HK-2 (cell line): ENCODE measurements around the gene SPTBN5.
"Not testable (repeated sequence)": the region's sequence is repeated elsewhere in the genome, so short reads cannot be mapped to it uniquely, and the experiment has no call there.

ENCODE experiments used
- DNase-seq: peaks from one replicate; pipeline ENCODE4 v3.0.0-alpha.2; 2018; ENCODE audit not compliant: unreplicated experiment

SPTBN5 gene

DNA sequence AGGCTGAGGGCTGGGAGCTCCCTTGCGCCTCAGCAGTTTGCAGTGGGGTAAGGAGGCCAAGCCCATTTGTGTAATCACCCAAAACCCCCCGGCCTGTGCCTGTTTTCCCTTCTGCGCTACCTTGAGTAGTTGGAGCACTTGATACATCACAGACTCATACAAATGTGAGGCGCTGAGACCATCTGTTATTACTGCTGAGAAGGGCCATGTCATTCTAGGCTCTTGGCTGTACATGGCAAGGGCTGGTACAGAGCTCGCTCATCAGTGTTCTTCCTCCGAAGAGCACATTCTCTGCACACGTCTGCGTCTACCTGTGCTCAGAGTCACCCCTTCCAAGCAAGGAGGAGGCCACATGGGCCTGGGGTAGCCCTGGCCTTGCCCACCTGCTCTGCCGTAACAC is 45.9 kb downstream of the SPTBN5 start:
- no peak for DNase-seq

GRCh38 chr15:41847206-41847605 is 46.6 kb downstream of the SPTBN5 start:
- no peak for DNase-seq

DNA sequence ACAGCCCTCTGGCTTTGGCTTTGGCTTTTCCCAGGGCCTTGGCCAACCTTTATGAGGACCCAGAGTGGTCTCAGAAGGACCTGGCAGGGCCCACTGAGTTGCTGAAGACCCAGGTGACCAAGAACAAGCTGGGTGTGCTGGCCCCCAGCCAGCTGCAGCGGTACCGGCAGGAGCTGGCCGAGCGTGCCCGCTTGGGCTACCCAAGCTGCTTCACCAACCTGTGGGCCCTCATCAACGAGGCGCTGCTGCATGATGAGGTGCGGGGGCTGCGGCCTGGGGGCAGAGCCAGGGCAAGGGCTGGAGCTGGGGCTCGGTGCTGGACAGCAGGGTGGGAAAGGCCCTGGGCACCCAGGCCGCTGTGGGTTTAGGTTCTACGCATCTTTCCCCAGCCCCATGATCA is 49.0 kb downstream of the SPTBN5 start:
- DNase-seq, result no peak

DNA sequence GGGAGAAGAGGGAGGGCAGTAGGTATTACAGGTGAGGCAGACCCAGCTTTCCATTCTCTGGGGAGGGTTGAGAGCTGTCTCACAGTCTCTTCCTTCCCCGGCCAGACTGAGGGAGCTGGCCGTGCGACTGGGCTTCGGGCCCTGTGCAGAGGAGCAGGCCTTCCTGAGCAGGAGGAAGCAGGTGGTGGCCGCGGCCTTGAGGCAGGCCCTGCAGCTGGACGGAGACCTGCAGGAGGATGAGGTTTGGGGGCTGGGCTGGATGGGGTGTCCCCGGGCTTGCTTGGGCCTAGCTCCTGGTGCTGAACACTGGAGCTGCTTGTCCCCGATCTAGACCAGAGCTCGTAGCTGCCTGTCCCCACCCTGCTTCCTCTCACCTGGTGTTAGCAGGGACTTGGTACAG is 50.3 kb downstream of the SPTBN5 start:
- no peak for DNase-seq

DNA sequence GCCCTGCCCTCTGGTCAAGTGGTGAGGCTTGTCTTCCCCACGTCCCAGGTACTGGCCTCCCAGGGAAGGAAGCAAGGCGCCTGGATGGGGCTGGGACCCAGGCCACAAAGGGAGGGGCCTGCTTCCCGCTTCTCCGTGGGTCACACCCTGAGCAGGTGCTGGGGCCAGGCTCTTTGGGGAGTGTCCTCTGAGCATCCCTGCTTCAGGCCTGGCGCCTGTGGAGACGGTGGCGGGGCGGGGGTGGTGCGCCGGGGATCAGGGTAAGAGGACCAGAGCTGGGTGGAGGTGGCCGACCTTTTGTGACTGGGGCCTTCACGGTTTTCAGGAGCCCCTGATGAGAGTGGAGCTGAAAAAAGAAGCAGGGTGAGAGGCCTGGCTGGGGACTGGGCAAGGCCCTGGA is 51.6 kb downstream of the SPTBN5 start:
- no peak for DNase-seq

- DNase-seq, result no peak
These were observed 52.7 kb downstream of the SPTBN5 start for GRCh38 chr15:41841131-41841530.

DNA sequence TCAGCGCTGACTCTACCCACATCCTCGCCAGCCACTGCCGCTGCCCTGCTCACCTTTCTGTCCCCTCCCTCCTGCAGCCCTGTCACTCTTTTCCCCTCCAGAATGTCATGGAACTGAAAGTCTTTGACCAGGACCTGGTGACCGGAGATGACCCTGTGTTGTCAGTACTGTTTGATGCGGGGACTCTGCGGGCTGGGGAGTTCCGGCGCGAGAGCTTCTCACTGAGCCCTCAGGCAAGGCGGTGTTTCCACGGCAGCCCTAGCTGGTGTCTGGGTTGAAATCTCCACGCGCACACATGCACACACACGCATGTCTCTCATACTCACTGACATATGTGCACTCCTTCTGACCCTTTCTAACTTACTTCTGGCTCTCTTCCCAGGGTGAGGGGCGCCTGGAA is 53.2 kb downstream of the SPTBN5 start:
- no peak for DNase-seq

- DNase-seq, result no peak
These were observed 53.9 kb downstream of the SPTBN5 start for GRCh38 chr15:41839781-41840491.

DNA sequence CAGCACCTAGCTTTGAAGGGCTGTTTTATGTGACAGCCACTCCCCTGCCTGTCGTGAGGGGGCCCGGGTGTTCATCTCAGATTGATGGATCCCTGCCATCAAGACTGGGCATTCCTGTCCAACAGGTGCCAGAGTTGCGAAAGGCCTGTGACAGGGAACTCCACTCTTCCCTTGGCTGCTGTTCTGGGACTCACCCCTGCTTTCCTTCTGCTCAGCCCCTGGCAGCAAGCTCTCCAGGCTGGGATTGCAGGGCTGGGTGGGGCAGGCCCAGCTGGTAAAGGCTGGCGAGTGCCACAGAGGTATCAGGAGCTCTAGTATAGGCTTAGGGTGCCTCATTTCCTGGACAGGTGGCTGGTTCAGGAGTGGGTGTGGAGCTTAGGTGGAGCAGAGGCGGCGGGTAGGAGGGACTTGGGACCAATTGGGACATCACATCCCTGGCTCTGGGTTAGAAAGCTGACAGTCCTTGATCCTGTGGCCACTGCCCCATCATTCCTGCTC is 55.4 kb downstream of the SPTBN5 start, which contains the start of gene PLA2G4B:
TSS of gene PLA2G4B (plus strand) at position 448 of the 498 bp plus-strand sequence. CDS start 67 bp downstream, outside the sequence.
- no peak for DNase-seq

- DNase-seq, result no peak
These were observed 57.0 kb downstream of the SPTBN5 start for GRCh38 chr15:41836713-41837454.

DNA sequence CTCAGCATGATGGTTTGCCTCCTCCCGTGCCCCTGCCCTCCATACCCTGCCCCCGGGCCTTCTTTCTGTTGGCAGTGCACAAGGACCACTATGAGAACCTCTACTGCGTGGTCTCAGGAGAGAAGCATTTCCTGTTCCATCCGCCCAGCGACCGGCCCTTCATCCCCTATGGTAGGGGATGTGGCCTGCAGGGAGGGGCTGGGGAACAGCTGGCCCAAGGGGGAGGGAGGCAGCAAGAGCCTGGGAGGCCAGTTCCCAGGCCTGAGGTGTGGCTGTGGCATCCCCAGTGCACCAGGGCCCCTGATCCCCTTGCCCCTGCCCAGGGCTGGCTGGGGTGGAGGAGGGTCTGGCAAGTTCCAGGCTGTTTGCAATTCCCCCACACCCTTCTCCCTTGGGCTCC is 57.8 kb downstream of the SPTBN5 start:
- no peak for DNase-seq

DNA sequence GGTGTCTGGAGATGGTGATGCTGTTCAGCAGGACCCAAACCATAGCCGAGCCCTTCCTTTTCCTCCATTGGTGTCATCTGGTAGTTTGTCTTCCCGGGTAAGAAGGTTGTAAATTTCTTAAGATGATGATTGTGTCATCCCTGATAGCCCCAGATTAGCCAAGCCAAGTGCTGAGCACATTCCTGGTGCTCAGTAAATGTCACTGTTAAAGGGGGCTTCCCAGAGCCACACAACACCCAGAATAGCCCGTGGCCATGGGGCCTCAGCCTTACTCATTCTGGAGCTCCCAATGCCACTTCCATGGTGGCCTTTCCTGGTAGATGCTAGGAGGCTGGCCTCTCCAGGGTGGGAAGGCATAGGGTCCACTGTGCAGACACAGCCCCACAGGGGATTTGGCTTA is 59.8 kb downstream of the SPTBN5 start:
- no peak for DNase-seq

GRCh38 chr15:41832875-41833274 is 61.0 kb downstream of the SPTBN5 start:
- no peak for DNase-seq

DNA sequence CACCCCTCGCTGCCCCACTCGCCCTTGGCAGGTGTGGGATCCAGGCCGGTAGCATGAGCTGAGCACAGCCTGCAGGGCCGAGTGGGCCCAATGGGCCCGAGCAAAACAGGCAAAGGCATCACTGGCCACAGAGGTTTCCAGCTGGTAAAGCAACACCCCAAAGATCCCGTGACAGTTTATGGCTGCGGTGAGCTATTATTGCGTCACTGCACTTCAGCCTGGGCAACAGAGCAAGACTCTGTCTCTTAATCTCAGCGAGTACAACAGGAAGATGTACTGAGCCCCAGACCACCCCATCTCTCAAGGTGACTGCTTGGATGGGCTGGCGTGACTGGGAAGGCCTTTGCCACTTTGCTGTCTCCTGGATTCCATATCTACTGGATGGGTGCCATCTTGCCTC is 61.6 kb downstream of the SPTBN5 start:
- no peak for DNase-seq

GRCh38 chr15:41831291-41831690 is 62.6 kb downstream of the SPTBN5 start:
- not testable (repeated sequence) for DNase-seq

DNA sequence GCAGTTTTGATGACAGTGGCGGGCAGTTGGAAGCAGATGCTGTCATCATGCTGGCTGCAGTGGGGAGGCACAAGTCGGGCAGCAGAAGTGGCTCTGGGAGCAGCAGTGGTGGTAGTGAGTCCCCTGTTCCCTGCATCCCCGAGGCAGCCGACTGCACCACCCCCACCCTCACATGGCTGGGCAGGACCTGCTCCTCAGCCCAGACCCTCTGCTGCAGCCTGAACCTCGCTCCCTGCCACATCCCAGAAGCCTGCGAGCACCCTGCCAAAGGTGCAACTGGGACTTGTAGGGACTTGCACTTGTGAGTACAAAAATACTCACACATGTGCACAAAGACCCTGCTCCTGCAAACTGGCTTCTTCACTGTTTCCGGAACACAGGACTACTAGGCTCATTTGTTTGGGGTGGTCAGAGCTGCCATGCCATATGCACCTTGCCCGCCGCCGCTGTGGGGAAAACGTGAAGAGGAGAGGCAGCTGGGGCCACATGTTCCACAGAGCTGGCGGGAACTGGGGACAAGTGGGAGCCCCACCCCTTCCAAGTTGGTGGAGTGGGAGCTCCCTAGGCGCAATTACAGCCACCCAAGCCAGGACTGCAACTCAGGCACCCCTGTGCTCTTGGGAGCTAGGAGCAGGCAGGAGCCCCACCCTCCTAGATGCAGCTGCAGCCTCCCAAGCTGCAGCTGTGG is 63.8 kb downstream of the SPTBN5 start:
- no peak for DNase-seq

DNA sequence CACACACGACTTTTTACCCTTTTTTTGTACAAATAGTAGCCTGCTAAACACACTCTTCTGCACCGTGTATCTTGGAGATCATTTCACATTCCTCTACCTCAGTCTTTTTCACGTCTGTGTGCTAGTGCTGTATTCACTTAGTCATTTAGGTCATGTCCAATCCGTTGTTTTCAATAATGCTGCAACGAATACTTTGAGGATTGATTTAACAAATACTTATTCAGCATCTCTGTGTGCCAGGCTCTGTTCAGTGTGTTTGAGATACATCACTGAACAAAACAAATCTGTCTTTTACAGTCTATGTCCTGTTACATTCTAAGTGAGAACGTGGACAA is 65.1 kb downstream of the SPTBN5 start:
- no peak for DNase-seq

DNA sequence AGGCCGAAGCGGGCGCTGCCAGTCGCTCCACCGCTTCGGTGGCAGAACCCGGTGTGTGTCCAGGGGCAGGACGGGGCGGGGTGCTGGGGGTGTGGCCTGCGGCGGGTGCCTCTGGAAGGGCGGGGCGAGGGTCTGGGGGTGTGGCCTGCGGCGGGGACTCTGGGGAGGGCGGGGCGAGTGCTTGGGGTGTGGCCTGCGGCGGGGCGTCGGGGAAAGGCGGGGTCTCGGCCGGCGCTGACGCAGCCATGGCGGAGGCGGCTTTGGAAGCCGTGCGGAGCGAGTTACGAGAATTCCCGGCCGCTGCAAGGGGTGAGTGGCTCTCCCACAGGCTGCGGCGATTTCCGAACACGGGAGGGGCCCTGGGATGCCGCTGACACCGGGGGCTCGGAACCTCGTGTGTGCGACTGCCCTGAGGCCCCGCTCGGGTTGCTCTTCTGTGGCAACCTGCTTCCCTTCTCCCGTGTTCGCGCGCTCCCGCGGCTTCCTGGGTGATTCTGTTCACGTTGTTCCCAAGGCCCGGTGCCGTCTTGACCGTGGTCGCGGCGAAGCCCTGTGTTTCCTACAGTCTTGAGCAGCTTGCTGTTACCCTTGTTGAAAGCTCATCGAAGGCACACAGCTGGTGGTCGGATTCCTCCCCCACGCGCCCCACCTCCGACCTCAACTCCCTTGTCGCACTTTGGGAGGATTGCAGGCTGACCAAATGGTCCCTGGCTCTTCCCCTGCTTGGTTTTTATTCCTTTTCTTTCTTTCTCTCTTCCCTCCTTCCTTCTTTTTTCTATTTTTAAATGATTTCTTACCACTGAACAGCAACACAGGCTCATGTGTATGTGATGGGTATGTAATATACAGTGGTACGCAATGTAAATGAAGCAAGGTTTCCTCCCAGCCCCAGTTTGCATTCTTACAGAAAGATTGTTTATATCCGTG is 65.7 kb downstream of the SPTBN5 start, which contains the start of gene JMJD7:
TSS of gene JMJD7 (plus strand) at position 213 of the 927 bp plus-strand sequence. CDS start at position 246, 33 bp downstream.
- DNase-seq, result peak; percentile 92

- DNase-seq, result no peak
These were observed 66.5 kb downstream of the SPTBN5 start for GRCh38 chr15:41827290-41827879.

DNA sequence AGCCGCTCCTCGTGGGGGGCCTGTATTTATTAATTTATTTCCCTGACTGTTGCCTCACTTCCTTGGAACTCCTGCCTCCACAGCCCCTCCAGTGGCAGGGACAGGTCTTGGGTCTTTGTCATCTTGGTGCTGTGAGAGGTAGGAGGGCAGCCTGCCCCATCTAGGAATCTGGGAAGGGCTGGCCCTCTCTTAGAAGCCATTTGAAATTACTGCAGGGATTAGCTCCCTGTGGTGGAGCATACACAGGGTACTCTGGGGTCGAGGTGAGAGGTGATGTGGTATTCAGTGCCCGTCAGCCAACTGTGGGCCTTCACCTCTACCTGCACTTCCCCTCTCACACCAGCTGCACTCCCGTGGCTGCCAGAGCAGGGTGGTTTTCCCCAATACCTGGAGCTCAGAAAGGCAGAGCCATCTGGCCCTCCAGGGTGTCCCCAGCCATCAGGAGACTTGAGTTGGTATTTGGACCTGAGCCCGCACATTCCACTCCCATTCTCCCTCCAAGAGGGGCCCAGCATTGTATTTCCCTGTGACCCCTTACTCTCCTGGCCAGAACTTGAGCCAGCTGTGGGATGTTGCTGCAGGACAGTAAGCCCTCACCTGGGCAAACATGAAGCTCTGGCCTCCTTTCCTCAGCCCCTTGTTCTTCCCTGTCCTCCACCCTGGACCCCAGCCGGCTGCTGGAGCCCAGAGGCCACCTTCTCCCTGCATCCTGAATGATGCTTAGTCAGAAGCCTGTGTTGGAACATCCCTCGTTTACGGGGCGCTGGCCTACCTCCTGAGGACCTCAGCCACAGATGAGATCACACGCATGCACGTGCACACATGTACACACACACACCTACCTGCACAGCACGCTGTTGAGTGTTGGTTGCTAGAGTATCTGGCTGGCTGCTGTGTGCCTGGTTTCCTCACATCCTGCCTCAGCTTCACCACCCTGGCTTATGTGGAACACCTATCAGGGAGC is 68.0 kb downstream of the SPTBN5 start:
- no peak for DNase-seq
